K562 (cell line): Measurements from ENCODE around the gene TMEM185B. TPM values are rescaled to one million over a fixed set of nuclear protein-coding genes. Genes with fewer than 3 reads are reported as not detected.

ENCODE experiments used
- ATF1 ChIP-seq, 2 experiments: fragments of 450-650 bp in 1 of 2; IDR thresholded peaks; 2 replicates each; pipeline ENCODE4 v1.6.1; 2016; ENCODE audit warnings: missing compliant biosample characterization in 1 of 2, missing genetic modification characterization in 1 of 2
- CBFA2T3 ChIP-seq: fragments of 450-650 bp; IDR thresholded peaks from 2 replicates; pipeline ENCODE4 v1.6.1; 2017
- CTCFL ChIP-seq: IDR thresholded peaks from 2 replicates; pipeline ENCODE4 v1.6.1; 2011; ENCODE audit warnings: borderline replicate concordance, low read depth, mild to moderate bottlenecking, moderate library complexity, low read length; ENCODE audit not compliant: insufficient read depth, poor library complexity, severe bottlenecking
- CXXC5 ChIP-seq: fragments of 250-450 bp; sonication (Bioruptor Pico); IDR thresholded peaks from 2 replicates; pipeline ENCODE4 v1.8.0; 2022; ENCODE audit warnings: inconsistent platforms, mild to moderate bottlenecking, moderate library complexity
- DIDO1 ChIP-seq: fragments of 450-650 bp; IDR thresholded peaks from 2 replicates; pipeline ENCODE4 v1.6.1; 2016; ENCODE audit warnings: low read depth, missing biosample characterization, missing genetic modification characterization
- ESRRA ChIP-seq: fragments of 450-650 bp; IDR thresholded peaks from 2 replicates; pipeline ENCODE4 v1.6.1; 2014; ENCODE audit warnings: low read depth, mild to moderate bottlenecking, moderate library complexity, borderline replicate concordance
- HDAC1 ChIP-seq, 2 experiments: fragments of 450-650 bp; IDR thresholded peaks; 2 replicates each; pipeline ENCODE4 v1.6.1; 2016 to 2017; ENCODE audit warnings: inconsistent platforms in 1 of 2, mild to moderate bottlenecking in 1 of 2, moderate library complexity in 1 of 2
- HES1 ChIP-seq: fragments of 450-650 bp; IDR thresholded peaks from 2 replicates; pipeline ENCODE4 v1.6.1; 2016; ENCODE audit warnings: low read depth, mild to moderate bottlenecking, moderate library complexity
- HMG20A ChIP-seq: fragments of 450-650 bp; formaldehyde crosslinking; conservative IDR thresholded peaks from 2 replicates; pipeline ENCODE4 v1.4.0; 2020; ENCODE audit warnings: mild to moderate bottlenecking, mixed read lengths
- MITF ChIP-seq: IDR thresholded peaks from 2 replicates; pipeline ENCODE4 v1.6.1; 2014; ENCODE audit warnings: antibody characterized with exemption
- RERE ChIP-seq: sonication (generic); formaldehyde crosslinking; IDR thresholded peaks from 2 replicates; pipeline ENCODE4 v1.8.0; 2023; ENCODE audit warnings: missing genetic modification reagents, mild to moderate bottlenecking, borderline replicate concordance
- SMARCE1 ChIP-seq: fragments of 450-650 bp; IDR thresholded peaks from 2 replicates; pipeline ENCODE4 v1.7.1; 2016; ENCODE audit warnings: mild to moderate bottlenecking
- TAL1 ChIP-seq: fragments of 450-650 bp; IDR thresholded peaks from 2 replicates; pipeline ENCODE4 v1.6.1; 2016; ENCODE audit warnings: mild to moderate bottlenecking
- TEAD4 ChIP-seq, 2 experiments: sonication (generic) in 1 of 2; formaldehyde crosslinking in 1 of 2; IDR thresholded peaks; 2 replicates each; pipeline versions ENCODE4 v1.6.1 to v1.8.0; 2012 to 2022; ENCODE audit warnings: borderline replicate concordance in 1 of 2, inconsistent platforms in 1 of 2, low read length in 1 of 2, mild to moderate bottlenecking in 1 of 2, missing genetic modification reagents in 1 of 2
- ZNF431 ChIP-seq: sonication (generic); formaldehyde crosslinking; IDR thresholded peaks from 2 replicates; pipeline ENCODE4 v1.8.0; 2022; ENCODE audit warnings: mild to moderate bottlenecking, missing genetic modification reagents
- polyA plus RNA-seq, 8 experiments: library from polyadenylated mRNA; depleted of rRNA in 4 of 8; stranded (reverse) in 5 of 8; unstranded in 3 of 8; fragments of >200 nt; fragmentation: Nextera tagmentation in 2 of 8; fragmentation: Illumina TruSeq in 1 of 8; extraction: Ambion mirVana in 2 of 8; extraction: Trizol in 1 of 8; gene quantifications; 2 replicates each; pipeline versions ENCODE4 v1.2.1 to v1.2.3, GENCODE V29; 2011 to 2014; ENCODE audit warnings: inconsistent platforms in 1 of 8, missing spikeins in 1 of 8
- total RNA-seq, 7 experiments: library from RNA; depleted of rRNA in 6 of 7; stranded (reverse); fragments of >200 nt in 6 of 7; fragmentation: Illumina TruSeq in 2 of 7; extraction: Trizol in 2 of 7; gene quantifications; 2 replicates each; pipeline versions ENCODE4 v1.2.1 to v1.2.3, GENCODE V29; 2011 to 2021; ENCODE audit warnings: low replicate concordance in 1 of 7
- TF ChIP-seq, protein P1 (sequence below): fragments of 250-450 bp; sonication (Bioruptor Pico); IDR thresholded peaks from 2 replicates; pipeline ENCODE4 v1.8.0; 2021; ENCODE audit warnings: moderate library complexity, mild to moderate bottlenecking, inconsistent platforms

The TMEM185B gene
- total and polyA plus RNA-seq, 9 of the 15 experiments (the other 6 are each of a cell fraction or from before 2014, with no cell fraction given): 2.9 to 28.2 (median 11.5) TPM

GRCh38 chr2:120251880-120252224 is 28.7 kb upstream of the TMEM185B start (continued):
- TF ChIP-seq TEAD4 (IDR thresholded peaks at IDR 0.05; ENCODE audit: low read length) (0 out of 2 replicates have a peak, but pooled peaks have one; percentile 10), TEAD4 (CRISPR knock-in tag; IDR thresholded peaks at IDR 0.05; ENCODE audit: borderline replicate concordance) (no peak), HMG20A (no peak), ATF1 (CRISPR knock-in tag; IDR thresholded peaks at IDR 0.05) (no peak), ATF1 (tag; IDR thresholded peaks at IDR 0.05) (peak; percentile 60; the same call in 1 of the 2 replicates), RERE (CRISPR knock-in tag) (0 out of 2 replicates have a peak, but pooled peaks have one; percentile 19), HES1 (0 out of 2 replicates have a peak, but pooled peaks have one; percentile 34), TAL1 (peak; percentile 7; the same call in 1 of the 2 replicates), CXXC5 (CRISPR knock-in tag) (peak; percentile 29; the same call in 1 of the 2 replicates), ZNF431 (0 out of 2 replicates have a peak, but pooled peaks have one; percentile 28), HDAC1 (IDR thresholded peaks at IDR 0.05) (peak in 1 of 2 experiments; percentile 43; a peak in 1 of 4 replicates), DIDO1 (tag) (no peak), ESRRA (peak; percentile 62), CBFA2T3 (peak; percentile 71), CTCFL (no peak), SMARCE1 (peak; percentile 64; the same call in 1 of the 2 replicates), MITF (peak; percentile 87)
- TF ChIP-seq, protein P1, sequence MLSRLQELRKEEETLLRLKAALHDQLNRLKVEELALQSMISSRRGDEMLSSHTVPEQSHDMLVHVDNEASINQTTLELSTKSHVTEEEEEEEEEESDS (CRISPR knock-in tag): no peak
